ENCODE results near the gene SCLT1. TPM values are rescaled to one million over a fixed set of nuclear protein-coding genes. Genes with fewer than 3 reads are reported as not detected.

Gene SCLT1
- total and polyA plus RNA-seq, 2 of the 13 experiments (the other 11 are each of a cell fraction or from before 2014, with no cell fraction given): 1.5 to 8.7 TPM

DNA sequence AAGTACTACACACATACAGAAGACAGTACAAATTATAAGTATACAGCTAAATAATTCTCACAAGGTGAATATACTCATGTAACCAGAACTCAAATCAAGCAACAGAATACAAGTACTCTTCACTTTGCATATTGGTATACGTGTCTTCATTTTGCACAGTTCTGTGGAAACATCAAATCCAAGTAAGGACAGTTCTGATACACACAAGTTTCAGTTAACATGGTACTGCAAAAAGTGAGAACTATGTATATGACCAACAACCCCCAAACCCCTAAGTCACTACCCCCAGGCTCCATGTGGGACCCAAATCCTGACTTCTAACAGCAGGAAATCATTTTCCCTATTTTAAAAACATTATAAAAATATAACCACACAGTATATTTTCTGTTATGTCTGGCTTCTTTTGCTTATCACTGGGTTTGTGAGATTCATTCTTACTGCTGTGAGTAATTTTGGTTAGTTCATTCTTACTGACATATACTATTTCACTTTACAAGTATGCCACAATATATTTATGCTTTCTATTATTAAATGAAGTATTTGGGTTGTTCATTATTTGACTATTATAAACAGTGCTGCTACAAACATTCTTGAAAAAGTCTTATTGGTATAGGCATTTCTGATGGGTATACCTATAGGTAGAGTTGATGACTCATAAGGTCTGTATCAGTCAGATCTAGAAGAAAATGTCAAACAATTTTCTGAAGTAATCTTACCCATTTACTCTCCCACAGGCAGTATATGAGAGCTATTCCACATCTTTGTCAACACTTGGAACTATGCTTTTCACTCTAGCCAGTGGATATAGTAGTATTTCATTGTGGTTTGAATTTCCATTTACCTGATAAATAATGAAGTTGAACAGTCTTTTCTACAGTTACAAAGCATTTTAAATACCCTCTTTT, 47.0 kb downstream of the SCLT1 start:
- no TSS peak for BruUV-seq (replicated peaks)
- ATAC-seq (no peak), DNase-seq (ENCODE audit: low spot score) (no peak), FAIRE-seq (no peak)
- no peak overlapping the region for H2AFZ ChIP-seq (ENCODE audit: low read length)
- no peaks in the 10 kb centered on the region for H3K36me3 ChIP-seq (replicated peaks in 1 of 2; ENCODE audit: control insufficient read depth in 1 of 2, insufficient read depth in 2 of 2, low read length in 2 of 2)
- no peaks in the 10 kb centered on the region for H4K20me1 ChIP-seq (ENCODE audit: insufficient read depth, low read length)
- CTCF ChIA-PET (ENCODE audit: low intra/inter-chr PET ratio, low total read pairs): no interaction called here
- H3K27ac ChIP-seq (ENCODE audit: extremely low read length, insufficient read depth, low read length): no peak overlapping the region
- intact Hi-C loops (cut with micrococcal nuclease; ENCODE audit: unreplicated experiment) (no loop called here), in situ Hi-C loops (cut with HindIII; ENCODE audit: extremely low pct_ligation_motif_present, low pct_unique_long_range_greater_than_20kb) (no loop called here)
- H3K9ac ChIP-seq (ENCODE audit: insufficient read depth, low read depth, low read length): no peak overlapping the region
- WGBS (ENCODE audit: low lambda C conversion rate): 95% methylated on average over 1 of the region's 1 CpG
- no peaks in the 10 kb centered on the region for H3K27me3 ChIP-seq (ENCODE audit: control insufficient read depth in 1 of 2, insufficient read depth in 2 of 2, low read length in 2 of 2)
- H3K9me3 ChIP-seq (ENCODE audit: low read length): no peaks in the 10 kb centered on the region
- H3K79me2 ChIP-seq (ENCODE audit: insufficient read depth, low read length): no peaks in the 10 kb centered on the region
- POLR2A ChIA-PET: no interaction called here
- no peak overlapping the region for H3K4me3 ChIP-seq (replicated peaks in 1 of 3; ENCODE audit: insufficient read depth in 1 of 3, low read depth in 2 of 3, low read length in 3 of 3)
- TF ChIP-seq NCOA1 (CRISPR knock-in tag; IDR thresholded peaks at IDR 0.05) (no peak), ZNF7 (CRISPR knock-in tag; IDR thresholded peaks at IDR 0.05) (peak; percentile 91)
- H3K4me2 ChIP-seq (ENCODE audit: low read depth, low read length): no peak overlapping the region
- H3K4me1 ChIP-seq (ENCODE audit: insufficient read depth, low read length): no peaks in the 10 kb centered on the region

DNA sequence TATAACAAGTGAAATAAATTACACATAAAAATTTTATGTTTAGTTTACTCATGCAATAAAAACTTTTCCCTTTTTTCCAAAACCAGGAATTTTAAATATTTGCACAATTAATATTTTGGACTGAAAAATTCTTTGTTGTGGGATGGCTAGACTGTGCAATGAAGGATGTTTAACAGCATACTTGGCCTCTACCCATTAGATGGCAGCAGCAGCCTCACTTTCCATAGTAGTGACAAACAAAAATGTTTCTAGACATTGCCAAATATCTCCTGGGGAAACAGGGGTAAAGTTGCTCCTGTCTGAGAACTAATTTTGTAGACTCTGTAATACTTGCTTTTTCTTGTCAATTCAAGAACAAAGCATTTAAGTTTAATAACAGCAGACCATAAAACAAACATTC, 49.8 kb downstream of the SCLT1 start:
- TF ChIP-seq ZBTB21 (CRISPR knock-in tag; IDR thresholded peaks at IDR 0.05): no peak
- TF ChIP-seq ATM (IDR thresholded peaks at IDR 0.05; ENCODE audit: borderline replicate concordance): no peak
- TF ChIP-seq, protein P1, sequence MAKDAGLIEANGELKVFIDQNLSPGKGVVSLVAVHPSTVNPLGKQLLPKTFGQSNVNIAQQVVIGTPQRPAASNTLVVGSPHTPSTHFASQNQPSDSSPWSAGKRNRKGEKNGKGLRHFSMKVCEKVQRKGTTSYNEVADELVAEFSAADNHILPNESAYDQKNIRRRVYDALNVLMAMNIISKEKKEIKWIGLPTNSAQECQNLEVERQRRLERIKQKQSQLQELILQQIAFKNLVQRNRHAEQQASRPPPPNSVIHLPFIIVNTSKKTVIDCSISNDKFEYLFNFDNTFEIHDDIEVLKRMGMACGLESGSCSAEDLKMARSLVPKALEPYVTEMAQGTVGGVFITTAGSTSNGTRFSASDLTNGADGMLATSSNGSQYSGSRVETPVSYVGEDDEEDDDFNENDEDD (CRISPR knock-in tag; IDR thresholded peaks at IDR 0.05; ENCODE audit: borderline replicate concordance): no peak
- TF ChIP-seq, protein P2, sequence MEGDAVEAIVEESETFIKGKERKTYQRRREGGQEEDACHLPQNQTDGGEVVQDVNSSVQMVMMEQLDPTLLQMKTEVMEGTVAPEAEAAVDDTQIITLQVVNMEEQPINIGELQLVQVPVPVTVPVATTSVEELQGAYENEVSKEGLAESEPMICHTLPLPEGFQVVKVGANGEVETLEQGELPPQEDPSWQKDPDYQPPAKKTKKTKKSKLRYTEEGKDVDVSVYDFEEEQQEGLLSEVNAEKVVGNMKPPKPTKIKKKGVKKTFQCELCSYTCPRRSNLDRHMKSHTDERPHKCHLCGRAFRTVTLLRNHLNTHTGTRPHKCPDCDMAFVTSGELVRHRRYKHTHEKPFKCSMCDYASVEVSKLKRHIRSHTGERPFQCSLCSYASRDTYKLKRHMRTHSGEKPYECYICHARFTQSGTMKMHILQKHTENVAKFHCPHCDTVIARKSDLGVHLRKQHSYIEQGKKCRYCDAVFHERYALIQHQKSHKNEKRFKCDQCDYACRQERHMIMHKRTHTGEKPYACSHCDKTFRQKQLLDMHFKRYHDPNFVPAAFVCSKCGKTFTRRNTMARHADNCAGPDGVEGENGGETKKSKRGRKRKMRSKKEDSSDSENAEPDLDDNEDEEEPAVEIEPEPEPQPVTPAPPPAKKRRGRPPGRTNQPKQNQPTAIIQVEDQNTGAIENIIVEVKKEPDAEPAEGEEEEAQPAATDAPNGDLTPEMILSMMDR (CRISPR knock-in tag; IDR thresholded peaks at IDR 0.05): peak; percentile 38
- peak; percentile 56 for TF ChIP-seq STAG1 (CRISPR knock-in tag; IDR thresholded peaks at IDR 0.05)
- TF ChIP-seq ZNF264 (CRISPR knock-in tag; IDR thresholded peaks at IDR 0.05): no peak
- no peak for TF ChIP-seq ZNF605 (CRISPR knock-in tag; IDR thresholded peaks at IDR 0.05)
- TF ChIP-seq CBX2 (IDR thresholded peaks at IDR 0.05; ENCODE audit: low read depth, low read length): no peak
- TF ChIP-seq CBX2 (CRISPR knock-in tag; IDR thresholded peaks at IDR 0.05; ENCODE audit: low read depth): no peak
- TF ChIP-seq ZNF280D (CRISPR knock-in tag; IDR thresholded peaks at IDR 0.05): no peak
- DNase-seq (ENCODE audit: low spot score) (peak; percentile 7), FAIRE-seq (no peak), ATAC-seq (no peak)
- Histone ChIP-seq H3K4me1 (ENCODE audit: insufficient read depth, low read length) (no peaks in the 10 kb centered on the region), H3K9me3 (ENCODE audit: low read length) (no peaks in the 10 kb centered on the region), H3K9ac (ENCODE audit: insufficient read depth, low read depth, low read length) (no peak overlapping the region), H2AFZ (ENCODE audit: low read length) (no peak overlapping the region), H3K27ac (ENCODE audit: extremely low read length, insufficient read depth, low read length) (no peak overlapping the region), H3K27me3 (ENCODE audit: control insufficient read depth in 1 of 2, insufficient read depth in 2 of 2, low read length in 2 of 2) (no peaks in the 10 kb centered on the region), H4K20me1 (ENCODE audit: insufficient read depth, low read length) (no peaks in the 10 kb centered on the region), H3K36me3 (replicated peaks in 1 of 2; ENCODE audit: control insufficient read depth in 1 of 2, insufficient read depth in 2 of 2, low read length in 2 of 2) (no peaks in the 10 kb centered on the region), H3K4me3 (replicated peaks in 1 of 3; ENCODE audit: insufficient read depth in 1 of 3, low read depth in 2 of 3, low read length in 3 of 3) (no peak overlapping the region), H3K4me2 (ENCODE audit: low read depth, low read length) (no peak overlapping the region), H3K79me2 (ENCODE audit: insufficient read depth, low read length) (no peaks in the 10 kb centered on the region)
- intact Hi-C loops (cut with micrococcal nuclease; ENCODE audit: unreplicated experiment): loop anchor here (1.0 to 5.0 kb wide), 2 partner anchors 49 to 125 kb away; partner anchors contain the start of gene SCLT1
- in situ Hi-C loops (cut with HindIII; ENCODE audit: extremely low pct_ligation_motif_present, low pct_unique_long_range_greater_than_20kb): no loop called here
- POLR2A ChIA-PET: no interaction called here
- CTCF ChIA-PET (ENCODE audit: low intra/inter-chr PET ratio, low total read pairs): no interaction called here
- no TSS peak for BruUV-seq (replicated peaks)

Measured in HepG2 (cell line).